GM11168 (cell line): Measurements from ENCODE around the gene CTSO.
"Not testable (repeated sequence)": the region's sequence is repeated elsewhere in the genome, so short reads cannot be mapped to it uniquely, and the experiment has no call there.

Experiments
- in situ Hi-C: fragments of 300-500 bp; cut with MboI; formaldehyde crosslinking; loops from one replicate; pipeline ENCODE4 v1.12.0; 2022; ENCODE audit warnings: low sequenced_read_pairs; ENCODE audit not compliant: unreplicated experiment

The CTSO gene

DNA sequence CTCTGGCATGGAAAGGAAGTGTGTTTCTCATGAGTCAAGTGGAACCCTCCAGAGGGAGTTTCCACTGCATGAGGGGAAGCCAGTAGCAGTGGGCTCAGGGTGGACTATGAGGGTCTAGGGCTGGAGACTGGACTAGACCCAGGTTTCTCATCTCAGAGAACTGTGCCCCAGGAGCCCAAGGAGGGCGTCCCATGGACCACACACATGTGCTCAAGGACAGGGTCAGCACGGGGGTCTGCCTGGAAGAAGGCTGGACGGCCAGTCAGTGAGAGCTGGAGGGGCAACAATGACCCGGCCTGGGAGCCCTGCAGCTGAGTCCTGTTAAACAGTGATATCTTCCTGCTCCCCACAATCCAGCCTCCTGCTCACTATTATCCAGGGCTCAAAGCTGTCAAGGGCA lies 5.8 kb upstream of the CTSO start:
- in situ Hi-C loops, result no loop called here

GRCh38 chr4:155956461-155956860 lies 2.8 kb upstream of the CTSO start:
- in situ Hi-C loops, result no loop called here

DNA sequence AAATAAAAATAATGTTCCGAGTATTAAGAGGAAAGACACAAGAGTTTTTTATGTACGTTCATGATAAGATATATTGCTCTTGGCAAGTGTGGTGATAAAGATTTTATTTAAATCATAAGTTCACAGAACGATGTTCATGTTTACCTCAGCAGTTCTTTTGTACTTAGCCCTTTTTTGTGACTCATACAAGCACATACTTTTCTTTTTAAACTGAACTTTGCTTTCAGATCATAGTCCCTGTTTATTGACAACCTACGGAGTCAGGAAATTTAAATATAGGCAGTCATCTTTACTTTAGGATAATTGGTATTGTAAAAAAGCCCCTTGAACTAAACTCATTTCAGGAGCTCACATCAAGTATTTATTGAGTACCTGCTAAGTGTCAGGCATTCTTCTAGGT lies 1.3 kb upstream of the CTSO start:
- in situ Hi-C loops, result loop anchor here (5.0 kb wide), 1 partner anchor 138 kb away; no protein-coding TSS in a partner anchor

- in situ Hi-C loops, result loop anchor here (5.0 kb wide), 1 partner anchor 137 kb away; no protein-coding TSS in a partner anchor
These were observed 536 bp upstream of the CTSO start for GRCh38 chr4:155954118-155954685.

DNA sequence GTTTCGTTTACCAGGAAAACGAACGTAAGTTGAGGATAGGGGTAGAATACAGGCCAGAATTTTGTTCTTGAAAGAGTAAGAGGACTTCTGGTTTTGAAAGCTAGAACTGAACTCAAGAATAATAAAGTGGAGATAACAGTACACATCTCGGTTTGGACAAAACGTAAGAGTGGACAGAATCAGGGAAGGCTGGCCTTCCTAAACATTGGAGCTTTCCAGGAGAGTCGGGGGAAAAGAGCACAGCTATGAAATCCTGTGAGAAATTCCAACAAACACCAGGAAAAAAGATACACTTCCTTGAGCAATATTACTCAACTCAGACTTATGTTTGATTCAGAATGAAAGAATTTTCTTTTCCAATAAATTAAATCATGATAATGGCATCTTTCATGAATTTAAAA lies 1.2 kb downstream of the CTSO start:
- in situ Hi-C loops, result loop anchor here (5.0 kb wide), 1 partner anchor 135 kb away; no protein-coding TSS in a partner anchor

GRCh38 chr4:155950461-155950860 lies 3.2 kb downstream of the CTSO start:
- in situ Hi-C loops, result loop anchor here (5.0 kb wide), 1 partner anchor 133 kb away; no protein-coding TSS in a partner anchor

DNA sequence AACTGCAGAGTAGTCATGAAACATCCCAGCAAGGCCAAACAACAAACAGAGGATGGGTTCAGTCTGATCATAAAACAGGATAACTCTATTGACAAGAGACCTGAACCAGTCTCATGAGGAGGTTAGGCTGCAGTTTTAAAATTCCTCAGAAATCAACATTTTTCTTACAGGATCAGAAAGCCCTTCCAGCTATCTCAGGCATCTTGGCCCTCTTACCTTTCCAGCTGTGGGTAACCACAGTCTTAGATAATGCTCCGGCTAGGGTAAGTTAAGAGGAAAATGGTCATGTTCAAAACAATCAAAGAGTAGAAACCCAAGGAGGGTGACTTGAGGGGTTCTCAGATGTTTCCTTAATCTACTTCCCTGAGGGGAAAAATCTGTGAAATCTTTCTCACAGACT lies 5.1 kb downstream of the CTSO start:
- in situ Hi-C loops, result no loop called here

GRCh38 chr4:155946486-155946885 lies 7.2 kb downstream of the CTSO start:
- in situ Hi-C loops, result no loop called here

DNA sequence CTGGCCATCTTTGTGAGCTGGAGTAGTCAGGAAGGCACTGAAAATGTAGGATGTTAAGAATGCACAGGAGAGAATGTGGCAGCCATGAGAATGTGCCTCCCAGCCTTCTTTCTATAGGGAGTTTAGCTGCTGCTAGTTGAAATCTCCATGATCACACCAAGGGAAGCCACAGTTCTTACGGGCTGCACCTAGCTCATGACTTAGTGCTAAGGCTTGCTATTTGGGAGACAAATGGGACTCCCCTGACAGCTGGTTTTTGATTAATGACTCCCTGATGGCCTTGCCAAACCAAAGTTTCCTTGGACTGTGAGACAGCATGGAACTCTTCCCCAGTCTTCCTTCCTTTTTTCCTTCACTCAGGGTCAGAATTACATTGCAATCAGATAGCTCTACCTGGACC lies 9.2 kb downstream of the CTSO start:
- in situ Hi-C loops, result no loop called here

DNA sequence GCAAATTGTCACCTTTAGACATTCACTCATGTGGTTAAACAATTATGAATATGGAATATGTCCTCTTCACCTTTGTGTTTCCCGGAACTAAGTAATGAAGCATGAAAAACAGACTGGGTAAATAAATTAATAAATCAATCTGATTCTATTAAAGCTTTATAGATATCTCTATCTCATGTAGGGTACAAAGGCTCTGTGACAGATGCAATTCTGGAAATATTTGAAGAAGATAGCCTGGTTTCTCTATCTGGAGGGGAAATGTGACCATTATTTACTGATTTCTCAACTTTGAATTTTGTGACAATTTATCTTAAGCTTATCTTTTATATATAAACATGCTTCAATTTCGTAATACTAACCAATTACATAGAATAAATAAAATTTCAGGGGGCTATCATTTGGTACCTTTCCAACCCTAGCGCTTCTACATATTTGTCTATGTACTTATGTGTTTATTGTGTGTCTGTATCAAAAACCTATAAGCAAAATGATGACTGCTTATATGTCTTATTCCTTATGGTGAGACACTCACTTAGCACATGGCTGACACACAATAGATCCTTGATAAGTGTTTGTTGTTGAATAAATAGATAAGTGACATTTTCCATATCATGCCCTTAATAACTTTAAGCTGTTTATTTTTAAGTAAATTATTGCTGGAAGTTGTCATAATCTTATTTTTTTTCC lies 9.9 kb downstream of the CTSO start:
- in situ Hi-C loops, result no loop called here

DNA sequence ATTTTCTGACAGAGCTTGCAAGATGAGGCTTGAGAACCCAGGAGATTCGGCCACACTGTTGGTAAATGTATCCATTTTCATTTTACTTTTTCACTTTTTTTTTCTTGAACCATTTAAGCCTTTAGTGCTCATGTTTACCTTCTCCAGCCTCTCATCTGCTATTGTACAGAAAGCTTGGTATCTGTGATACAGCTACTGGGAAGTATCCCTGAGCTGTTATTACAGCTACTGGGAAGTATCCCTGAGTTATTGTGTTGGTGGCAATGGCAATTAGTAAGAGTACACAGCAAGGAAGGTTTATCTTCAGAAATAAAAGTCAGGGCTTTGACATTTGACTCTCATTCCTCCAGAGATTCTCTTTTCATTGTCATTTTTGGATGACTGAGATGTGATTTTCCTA lies 11.8 kb downstream of the CTSO start:
- in situ Hi-C loops, result no loop called here

DNA sequence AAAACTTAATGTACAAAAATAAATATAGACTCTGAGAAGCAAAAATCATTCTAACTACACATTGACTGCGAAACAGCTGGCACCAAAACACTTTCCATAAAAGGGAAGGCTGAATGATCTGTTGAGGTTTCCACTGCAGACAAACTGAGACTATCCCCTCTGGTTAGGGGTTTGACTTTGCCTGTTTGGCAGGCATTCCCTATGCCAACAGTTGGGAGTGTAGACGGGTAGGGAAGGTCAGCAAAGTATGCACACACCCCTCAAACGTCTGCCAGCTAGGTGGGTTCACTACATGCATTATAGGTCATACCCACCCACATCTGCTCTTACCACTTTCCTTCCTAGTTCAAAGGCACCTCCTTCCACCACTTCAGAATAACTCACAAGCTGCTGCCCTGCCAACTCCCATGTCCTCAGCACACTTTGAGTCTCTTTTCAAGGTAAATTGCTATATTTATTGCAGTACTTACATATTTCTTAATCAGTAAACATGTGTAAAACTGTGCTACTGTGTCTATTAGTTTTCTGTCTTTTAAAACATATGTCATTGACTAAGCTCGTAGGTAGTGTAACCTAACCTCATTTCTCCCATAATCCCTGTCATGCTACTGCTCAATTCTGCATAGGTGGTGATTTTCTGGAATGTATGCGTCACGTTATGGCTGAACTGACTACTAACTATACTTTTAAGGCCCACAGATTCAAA lies 12.4 kb downstream of the CTSO start:
- in situ Hi-C loops, result no loop called here

DNA sequence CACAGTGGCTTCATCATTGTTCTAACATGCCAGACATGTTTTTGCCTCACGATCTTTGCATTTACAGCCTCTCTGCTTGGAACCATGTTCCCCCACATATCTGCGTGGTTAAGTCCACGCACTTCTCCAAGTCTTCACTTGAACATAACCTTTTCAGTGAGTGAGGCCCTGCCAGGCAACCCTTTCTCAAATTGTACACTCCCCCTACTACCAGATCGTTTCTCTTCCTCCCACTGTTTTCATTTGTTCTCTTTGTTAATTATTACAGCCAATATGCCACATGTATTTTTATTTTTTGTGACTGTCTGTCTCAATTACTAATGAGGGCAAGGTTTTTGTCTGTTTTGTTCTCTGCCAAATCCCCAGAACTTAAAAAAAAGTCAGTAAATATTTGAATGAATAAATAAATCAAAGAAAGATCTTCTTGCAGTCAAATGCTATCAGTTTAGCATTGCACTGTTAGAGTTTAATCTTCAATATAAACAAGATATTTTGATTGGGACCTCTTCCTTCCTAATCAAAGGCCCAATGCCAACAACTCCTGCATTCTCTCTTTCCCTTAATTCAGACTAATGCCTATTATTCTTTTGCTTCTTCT lies 18.2 kb downstream of the CTSO start:
- in situ Hi-C loops, result no loop called here

GRCh38 chr4:155934634-155935033 lies 19.0 kb downstream of the CTSO start:
- in situ Hi-C loops, result not testable (repeated sequence)

DNA sequence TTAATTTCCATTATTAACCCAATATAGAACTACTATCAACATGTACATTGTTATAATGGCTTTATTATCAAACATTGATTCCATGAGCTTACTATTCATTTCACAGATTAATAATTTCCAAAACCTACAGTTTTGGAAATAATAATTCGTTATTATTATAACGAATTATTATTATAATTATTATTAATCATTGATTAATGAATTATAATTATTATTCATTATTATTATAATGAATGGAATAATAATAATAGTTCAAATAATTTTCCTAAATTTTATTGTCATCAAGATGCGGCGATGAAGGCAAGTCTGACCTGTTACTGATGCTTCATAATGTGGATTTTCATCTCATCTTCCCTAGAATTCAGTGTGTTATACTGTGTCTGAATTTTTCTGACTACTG lies 22.0 kb downstream of the CTSO start:
- in situ Hi-C loops, result no loop called here

DNA sequence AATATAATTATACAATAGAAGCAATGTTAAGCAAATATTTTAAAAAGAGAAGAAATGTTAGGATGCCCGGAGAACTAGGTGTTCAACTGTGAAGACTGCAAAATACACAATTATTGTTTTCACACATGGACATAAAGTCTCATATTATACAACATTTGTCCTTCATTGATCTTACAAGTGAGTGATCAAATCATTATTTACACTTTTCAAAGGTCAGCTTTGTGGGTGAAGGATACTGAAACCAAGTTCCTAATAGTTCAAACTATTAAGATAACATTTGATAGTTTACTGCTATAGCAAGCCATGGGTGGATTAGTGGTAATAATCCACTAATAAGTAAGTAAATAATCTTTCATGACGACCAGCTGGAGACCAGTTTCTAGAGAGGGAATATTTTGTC lies 23.3 kb downstream of the CTSO start:
- in situ Hi-C loops, result no loop called here

DNA sequence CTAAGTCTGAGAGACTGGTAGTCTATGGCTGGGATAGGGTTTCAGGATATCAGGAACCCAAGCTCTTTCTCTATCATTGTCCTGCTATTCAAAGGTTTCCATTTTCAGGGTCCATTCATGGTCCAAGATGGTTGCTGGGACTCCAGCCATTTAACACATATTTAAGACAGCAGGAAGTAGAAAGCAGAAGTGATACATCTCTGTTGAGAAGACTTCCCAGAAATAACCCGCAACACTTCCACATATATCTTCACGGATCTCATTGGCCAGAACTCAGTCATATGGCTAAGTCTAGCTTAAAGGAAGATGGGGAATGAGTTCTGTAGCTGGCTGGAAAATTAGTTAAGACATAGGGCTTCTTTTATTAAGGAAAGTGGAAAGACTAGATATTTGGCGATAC lies 23.8 kb downstream of the CTSO start:
- in situ Hi-C loops, result no loop called here

DNA sequence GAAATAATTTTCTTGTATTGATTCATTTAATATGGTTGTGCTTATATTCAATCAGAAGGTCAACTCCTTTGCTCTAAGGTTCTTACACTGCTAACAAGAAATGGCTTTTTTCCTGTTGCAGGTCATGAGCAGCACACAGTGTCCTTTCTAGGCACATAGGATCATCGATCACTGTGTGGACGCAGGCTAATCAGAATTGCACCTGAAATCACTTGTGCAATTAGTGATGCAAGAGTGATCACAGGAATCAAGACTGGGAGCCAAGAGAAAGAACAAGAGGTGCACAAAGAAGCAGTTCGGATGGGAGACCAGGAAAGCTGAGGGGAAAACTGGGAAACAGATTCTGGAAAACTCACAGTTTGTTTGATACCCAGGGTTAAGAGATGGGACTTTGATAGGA lies 29.0 kb downstream of the CTSO start:
- in situ Hi-C loops, result no loop called here

- in situ Hi-C loops, result no loop called here
These were observed 32.1 kb downstream of the CTSO start for GRCh38 chr4:155921597-155921996.

DNA sequence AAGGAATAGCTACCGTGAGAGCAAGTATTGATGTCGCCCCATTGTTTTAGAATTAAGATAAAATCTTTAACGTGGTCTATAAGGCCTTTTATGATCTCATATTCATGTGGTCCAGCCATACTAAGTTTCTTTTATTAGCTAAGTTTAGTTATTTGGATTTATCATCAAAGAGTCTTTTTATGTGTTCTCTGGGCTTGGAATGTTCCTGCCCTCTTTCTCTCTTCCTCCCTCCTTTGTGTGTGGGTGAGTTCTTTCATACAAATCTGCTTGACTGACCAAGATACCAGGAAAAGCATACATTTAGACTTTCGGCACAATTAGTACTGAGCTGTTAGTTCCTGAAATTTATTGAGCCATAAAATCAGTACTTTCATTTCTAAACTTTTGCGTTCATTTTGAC lies 38.9 kb downstream of the CTSO start:
- in situ Hi-C loops, result no loop called here

DNA sequence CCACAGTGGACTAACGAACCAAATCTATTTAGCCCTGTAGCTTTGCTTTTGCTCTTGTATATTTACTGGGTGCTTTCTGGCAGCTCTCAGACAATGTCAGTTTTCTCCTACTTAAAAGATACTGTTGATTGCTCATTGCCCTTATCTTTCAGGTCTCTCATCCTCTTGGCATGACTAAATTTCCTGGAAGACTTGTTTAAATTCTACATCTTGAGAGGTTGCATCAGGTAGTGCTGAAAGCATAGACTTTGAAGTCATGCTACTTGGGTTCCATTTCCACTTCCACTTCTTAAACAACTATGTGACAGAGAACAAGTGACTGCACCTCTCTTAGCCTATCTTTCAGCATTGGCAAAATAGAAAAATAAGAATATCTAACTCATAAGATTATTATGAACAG lies 41.8 kb downstream of the CTSO start:
- in situ Hi-C loops, result no loop called here
